NCI-H1930 (cell line): ENCODE measurements around the gene GRIN3A.

Experiments used
- DNase-seq, 2 experiments: peaks; one replicate each; lab custom pipeline; 2025; lab: John Stamatoyannopoulos, UW

Gene GRIN3A

DNA sequence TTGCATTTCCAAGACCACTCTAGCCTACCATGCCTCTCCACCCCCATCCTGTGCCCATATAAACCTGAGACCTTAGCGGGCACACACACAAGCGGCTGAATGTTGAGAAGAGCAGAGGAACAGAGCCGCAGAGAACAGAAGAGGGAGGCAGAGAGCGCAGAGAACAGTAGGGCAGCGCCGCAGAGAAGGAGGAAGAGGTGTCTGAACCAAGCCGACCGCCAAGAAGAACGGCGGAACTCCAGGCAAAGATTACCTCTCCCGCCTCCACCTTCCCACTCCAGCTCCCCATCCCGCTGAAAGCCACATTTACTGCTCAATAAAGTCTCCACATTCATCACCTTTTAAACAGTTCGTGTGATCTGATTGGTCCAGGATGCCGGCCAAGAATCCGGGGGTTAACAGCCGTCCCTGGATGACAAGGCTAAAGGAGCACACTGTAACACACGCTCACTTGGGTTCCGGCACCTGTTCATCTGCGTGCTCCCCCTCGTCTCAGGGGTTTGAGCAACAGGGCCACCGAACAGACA is 33.2 kb downstream of the GRIN3A start:
- no peak for DNase-seq

DNA sequence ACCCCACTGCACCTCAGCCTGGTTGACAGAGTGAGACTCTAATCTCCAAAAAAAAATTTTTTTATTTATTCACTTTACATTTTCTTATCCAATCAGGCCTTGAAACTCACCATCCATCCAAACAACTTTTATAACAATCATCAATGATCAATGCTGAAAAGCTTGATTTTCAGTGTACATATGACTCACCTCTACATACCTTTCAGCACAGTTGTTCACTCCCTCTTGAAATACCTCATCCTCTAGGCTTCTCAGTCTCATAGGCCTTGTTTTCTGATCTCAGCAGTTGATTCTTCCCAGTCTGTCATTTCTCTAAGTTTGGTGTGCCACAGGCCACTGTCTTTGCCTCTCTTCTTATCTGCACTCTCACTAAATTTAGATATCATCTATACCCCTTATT is 36.2 kb downstream of the GRIN3A start:
- DNase-seq = no peak

GRCh38 chr9:101693546-101694336 is 44.7 kb downstream of the GRIN3A start:
- DNase-seq = no peak

GRCh38 chr9:101691657-101692056 is 46.8 kb downstream of the GRIN3A start:
- no peak for DNase-seq

DNA sequence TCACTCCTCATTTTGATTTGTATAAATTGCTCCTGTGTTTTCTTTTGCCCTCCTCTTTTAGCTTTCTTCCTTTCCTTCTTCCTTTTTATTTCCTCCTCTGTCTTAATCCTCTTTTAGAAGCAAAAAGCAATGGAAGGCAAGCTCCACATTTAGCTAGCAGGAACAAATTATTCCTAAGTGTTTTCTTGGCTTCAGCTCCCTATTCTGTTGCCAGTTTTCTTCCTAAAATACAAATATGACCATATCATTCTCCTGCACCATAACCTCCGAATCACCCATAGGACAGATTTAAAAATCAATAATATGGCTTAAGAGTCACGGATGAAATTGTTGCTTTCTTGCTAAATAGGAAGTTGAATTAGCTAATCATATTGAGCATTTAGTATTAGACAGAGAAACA is 49.4 kb downstream of the GRIN3A start:
- DNase-seq = no peak

- DNase-seq = no peak
Measured at GRCh38 chr9:101684665-101685064, 53.8 kb downstream of the GRIN3A start.

- DNase-seq = no peak
Measured at GRCh38 chr9:101683236-101683635, 55.2 kb downstream of the GRIN3A start.

DNA sequence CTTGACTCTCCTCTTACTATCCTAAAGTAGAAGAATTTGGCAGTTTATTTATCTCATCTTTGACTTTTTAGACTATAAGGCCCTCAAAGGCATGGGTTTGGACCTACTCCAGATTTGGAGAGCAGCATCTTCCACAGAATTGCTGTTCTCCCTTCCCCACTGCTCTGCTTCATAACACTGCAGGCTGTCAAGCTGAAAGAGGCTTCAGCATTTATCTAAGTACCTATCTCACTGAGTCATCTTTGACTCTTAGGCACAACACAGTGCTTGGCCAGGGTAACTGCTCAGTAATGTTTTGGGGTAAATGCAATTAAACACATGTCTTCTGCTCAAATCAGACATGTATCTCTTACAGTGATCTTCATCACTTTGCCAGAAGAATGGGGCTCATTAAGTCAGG is 60.6 kb downstream of the GRIN3A start:
- no peak for DNase-seq

GRCh38 chr9:101675341-101675740 is 63.1 kb downstream of the GRIN3A start:
- DNase-seq = no peak

- DNase-seq = no peak
Measured at GRCh38 chr9:101674165-101674564, 64.3 kb downstream of the GRIN3A start.

GRCh38 chr9:101673642-101674041 is 64.8 kb downstream of the GRIN3A start:
- DNase-seq = no peak

DNA sequence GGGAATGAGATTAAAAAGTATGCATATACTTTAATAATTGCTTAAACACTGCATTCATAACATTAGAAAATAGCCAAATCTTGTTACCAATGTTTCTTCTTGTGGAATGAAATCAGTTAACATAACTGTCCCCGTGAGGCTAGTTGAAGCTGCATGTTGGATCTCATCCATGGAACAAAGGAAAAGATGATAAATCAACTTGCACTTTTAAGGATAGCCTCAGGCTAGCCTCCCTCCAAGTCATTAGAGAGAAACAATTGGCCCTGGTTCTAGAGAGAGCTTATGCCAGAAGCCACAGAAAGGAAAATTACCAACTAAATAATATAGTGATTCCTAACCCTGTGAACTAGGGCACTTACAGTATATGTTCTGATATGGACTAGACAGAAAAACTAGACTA is 66.9 kb downstream of the GRIN3A start:
- DNase-seq = no peak

- no peak for DNase-seq
Measured at GRCh38 chr9:101668421-101668820, 70.0 kb downstream of the GRIN3A start.

- no peak for DNase-seq
Measured at GRCh38 chr9:101664453-101664852, 74.0 kb downstream of the GRIN3A start.

DNA sequence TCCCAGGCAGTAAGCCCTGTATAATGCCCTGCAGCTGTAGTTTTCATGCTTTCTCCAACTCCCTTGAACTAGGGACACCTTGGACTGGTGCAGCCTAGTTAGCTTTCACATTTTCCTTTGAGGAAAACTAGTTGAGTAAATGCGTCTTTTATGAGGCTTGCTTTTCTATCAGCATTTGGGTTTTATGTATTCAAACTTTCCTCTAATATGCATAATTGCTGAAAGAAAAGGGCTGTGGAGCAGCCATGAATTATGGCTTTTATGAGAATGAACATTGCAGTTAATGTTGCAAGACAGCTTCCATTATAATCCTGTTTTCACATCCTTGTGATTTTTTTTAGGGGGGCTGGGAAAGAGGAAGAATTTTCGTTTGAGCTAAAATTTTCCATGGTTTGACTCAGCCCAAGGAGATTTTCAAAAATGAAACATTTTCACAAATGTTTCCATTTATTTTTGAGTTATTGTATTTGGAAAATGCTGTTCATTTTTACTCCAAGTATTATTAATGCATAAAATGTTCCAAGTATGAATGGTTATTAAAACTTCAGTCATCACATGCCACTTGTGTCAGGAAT is 85.8 kb downstream of the GRIN3A start:
- no peak for DNase-seq

DNA sequence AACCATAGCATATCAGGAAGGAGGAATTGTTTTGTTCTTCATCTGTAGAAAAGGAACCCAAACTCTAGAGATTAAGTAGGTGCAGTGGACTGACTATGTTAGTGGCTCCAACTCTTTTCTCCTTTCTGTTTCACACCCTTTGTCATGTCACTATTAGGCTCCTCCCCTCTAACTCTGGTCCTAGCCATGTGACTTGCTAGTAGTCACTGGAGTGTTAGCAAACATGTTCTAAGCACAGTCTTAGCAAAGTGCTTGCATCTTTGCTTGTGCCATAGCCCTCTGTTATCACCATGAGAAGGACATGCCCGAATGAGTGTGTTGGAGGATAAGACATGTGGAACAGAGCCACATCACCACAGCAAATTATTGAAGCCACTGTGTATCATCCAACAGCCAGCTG is 88.3 kb downstream of the GRIN3A start:
- no peak for DNase-seq

DNA sequence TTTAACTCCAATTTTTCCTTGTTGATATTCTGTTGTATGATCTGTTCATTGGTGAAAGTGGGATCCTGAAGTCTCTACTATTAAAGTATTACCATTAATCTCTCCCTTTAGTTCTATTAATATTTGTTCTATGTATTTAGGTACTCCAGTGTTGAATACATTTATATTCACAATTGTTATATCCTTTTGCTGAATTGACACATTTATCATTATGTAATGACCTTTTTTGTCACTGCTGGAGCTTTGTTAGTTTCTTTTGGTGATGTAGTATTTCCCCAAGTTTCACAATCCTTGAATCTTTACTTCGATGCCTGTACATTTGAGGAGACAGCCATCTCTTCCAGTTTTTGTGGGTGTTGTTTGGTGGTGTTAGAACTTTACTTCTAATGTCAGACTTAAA is 90.0 kb downstream of the GRIN3A start:
- DNase-seq = no peak

DNA sequence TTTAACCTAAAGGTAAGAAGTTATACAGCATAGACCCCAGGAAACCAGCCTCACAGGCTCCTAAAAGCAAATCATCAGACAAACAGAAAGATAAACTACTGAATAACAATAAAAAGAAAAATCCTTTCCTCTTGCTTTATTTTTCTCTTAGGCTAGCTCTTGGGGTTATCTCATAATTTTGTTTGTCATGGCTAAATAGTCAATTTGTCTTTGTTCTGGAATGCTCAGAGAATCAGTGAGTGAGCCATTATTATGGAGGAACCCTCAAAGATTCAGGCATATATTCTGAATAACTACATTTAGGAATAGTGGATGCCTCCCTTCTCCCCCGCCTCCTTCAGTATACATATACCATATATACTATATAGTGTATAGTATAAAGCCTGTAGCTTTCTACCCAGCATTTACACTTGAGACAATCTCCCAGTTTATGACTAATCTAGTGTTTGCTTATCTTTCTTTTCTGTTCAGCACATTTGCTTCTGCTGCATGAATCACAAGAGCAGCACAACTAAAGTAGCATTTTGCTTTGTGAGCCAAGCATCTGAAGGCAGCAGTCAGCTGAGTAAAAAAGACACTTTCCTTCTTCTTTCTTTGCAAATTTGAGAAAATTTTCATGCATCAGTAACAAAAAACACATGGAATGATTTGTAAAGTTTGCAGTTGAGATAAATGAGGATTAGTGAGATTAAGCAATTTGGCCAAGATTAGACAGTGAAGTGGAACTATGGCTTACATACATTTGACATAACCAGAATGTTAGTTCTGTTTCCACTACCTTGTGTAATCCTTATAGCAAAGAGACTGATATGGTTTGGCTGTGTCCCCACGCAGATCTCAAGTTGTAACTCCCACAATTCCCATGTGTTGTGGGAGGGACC is 98.4 kb downstream of the GRIN3A start:
- no peak for DNase-seq

DNA sequence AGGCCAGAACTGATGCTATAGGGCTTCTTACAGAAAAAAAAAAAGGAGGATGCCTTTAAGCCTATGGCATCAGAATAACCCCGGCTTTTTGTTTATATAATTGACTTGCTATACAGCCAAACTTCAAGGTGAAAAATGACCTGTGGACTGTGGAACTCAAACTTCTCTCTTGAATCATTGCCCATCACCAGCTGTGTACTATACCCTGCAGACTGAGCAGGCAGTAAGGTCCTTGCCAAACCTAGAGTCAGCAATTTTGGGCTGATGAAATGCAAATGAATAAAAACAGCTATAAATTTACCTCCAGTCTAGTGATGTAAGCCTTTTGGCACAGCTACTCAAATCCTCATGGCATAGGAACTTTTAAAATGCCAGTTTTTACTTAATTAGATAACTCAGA is 99.1 kb downstream of the GRIN3A start:
- DNase-seq = no peak

DNA sequence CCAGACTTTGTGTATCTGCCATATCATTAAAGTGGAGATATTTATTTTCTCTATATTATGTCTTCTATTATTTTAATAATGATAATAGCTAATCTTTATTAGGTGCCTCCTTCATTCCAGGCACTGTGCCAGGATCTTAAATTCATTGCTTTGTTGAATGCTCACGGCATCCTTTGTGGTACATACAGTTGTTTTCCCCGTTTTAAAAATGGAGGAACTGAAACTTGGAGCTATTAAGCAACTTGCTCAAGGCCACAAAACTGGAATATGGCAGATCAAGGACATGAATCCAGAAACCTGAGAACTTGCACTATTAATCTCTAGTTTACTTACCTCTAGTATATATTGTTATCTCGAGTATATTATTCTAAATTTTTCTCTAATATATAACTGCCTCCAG is 102.2 kb downstream of the GRIN3A start:
- no peak for DNase-seq

DNA sequence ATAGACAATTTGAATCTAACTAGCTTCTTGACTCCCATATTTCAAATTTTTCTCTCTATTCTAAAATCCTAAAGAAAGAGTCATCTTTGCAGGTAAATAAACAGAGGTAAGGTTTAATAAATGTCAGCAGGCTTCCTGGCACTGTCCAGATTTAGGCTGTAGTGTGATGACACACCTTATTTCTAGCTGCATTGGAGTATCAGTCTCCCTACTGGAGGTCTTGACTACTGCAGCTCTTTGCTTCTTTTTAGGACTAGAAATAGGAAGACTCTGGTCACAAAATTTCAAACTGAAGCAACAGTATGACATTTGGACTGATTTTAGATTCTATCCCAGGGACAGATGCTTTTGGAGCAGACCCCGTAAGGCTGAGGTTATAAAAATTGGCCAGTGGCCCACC is 103.0 kb downstream of the GRIN3A start:
- DNase-seq = no peak

GRCh38 chr9:101634741-101635409 is 103.6 kb downstream of the GRIN3A start:
- no peak for DNase-seq
